GM12874 (cell line): ENCODE data around the gene RAD9A.

Experiments used
- CTCF ChIP-seq: IDR thresholded peaks from 2 replicates; pipeline ENCODE4 v1.5.1; 2011; ENCODE audit warnings: low read depth, mild to moderate bottlenecking, control low read depth, low read length, moderate library complexity; ENCODE audit not compliant: insufficient read depth

The RAD9A gene

GRCh38 chr11:67349457-67349856 is 42.3 kb upstream of the RAD9A start:
- TF ChIP-seq CTCF = no peak

- TF ChIP-seq CTCF = no peak
Observed at GRCh38 chr11:67349928-67350465, 41.8 kb upstream of the RAD9A start.

GRCh38 chr11:67351275-67352005 is 40.3 kb upstream of the RAD9A start:
- TF ChIP-seq CTCF = peak; percentile 94

- TF ChIP-seq CTCF = no peak
Observed at GRCh38 chr11:67352546-67353316, 39.1 kb upstream of the RAD9A start.

- no peak for TF ChIP-seq CTCF
Observed at GRCh38 chr11:67353317-67354074, 38.3 kb upstream of the RAD9A start, which contains the start of gene POLD4. TSS of gene POLD4 (minus strand) at chr11:67353546. CDS start at chr11:67353399, 147 bp downstream.

GRCh38 chr11:67354075-67355022 is 37.4 kb upstream of the RAD9A start:
- TF ChIP-seq CTCF = no peak
